ENCODE measurements around the gene ZSCAN2. TPM values are rescaled to one million over a fixed set of nuclear protein-coding genes. Genes with fewer than 3 reads are reported as not detected.

The ZSCAN2 gene
- total and polyA plus RNA-seq, 2 of the 8 experiments (the other 6 are each of a cell fraction or from before 2014, with no cell fraction given): 23.6 to 52.4 TPM

DNA sequence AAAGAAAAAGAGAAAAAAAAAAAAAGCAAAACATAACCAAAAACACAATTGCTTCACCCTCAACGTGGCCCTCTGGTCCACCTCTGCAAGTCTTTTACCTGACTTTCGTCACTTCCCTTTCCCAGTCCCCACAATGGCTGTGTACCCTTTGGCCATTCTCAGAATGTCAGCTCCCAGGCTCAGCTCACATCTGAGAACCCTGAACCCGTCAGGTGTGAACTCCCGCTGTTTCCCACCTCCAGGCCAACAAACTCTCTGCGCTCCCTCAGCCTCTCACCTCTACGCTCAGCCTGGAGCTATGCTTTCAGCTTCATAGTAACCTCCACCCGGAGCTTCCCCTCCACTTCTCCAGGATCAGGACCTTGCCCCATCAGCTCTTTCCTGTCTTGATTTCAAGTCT lies 23.6 kb downstream of the ZSCAN2 start:
- Histone ChIP-seq H3K4me2 (ENCODE audit: insufficient read depth in 1 of 2, low read depth in 2 of 2, low read length in 2 of 2) (no peak overlapping the region), H2AK5ac (ENCODE audit: low read depth, low read length) (no peak overlapping the region), H3K9me3 (ENCODE audit: insufficient read depth in 2 of 2, low read depth in 1 of 2, low read length in 1 of 2) (peaks cover 31 to 32% of the 10 kb centered on the region in 2 experiments), H3K4ac (replicated peaks; ENCODE audit: insufficient read length, low read depth, low read length) (no peak overlapping the region), H3K4me1 (replicated peaks in 1 of 4; ENCODE audit: control insufficient read depth in 3 of 4, insufficient read depth in 4 of 4, low read length in 3 of 4) (no peaks in the 10 kb centered on the region), H3K56ac (replicated peaks; ENCODE audit: insufficient read length, low read depth, low read length) (no peak overlapping the region), H3K9ac (replicated peaks in 1 of 4; ENCODE audit: extremely low read depth in 1 of 4, low read depth in 3 of 4, low read length in 3 of 4) (no peak overlapping the region), H3K79me2 (ENCODE audit: control insufficient read depth in 1 of 2, insufficient read depth in 2 of 2, low read length in 2 of 2) (peaks cover 0 to 14% of the 10 kb centered on the region in 2 experiments; a peak in 2 of 4 replicates), H3K27ac (ENCODE audit: low read depth, low read length) (no peak overlapping the region), H4K5ac (ENCODE audit: insufficient read length, low read depth, low read length) (no peak overlapping the region), H3K23ac (ENCODE audit: insufficient read length) (no peak overlapping the region), H2BK120ac (replicated peaks; ENCODE audit: low read depth, low read length) (no peak overlapping the region), H2BK12ac (ENCODE audit: low read depth, low read length) (no peak overlapping the region), H2BK20ac (ENCODE audit: low read length) (no peak overlapping the region), H3K18ac (ENCODE audit: extremely low read depth, low read length) (no peak overlapping the region), H3K23me2 (ENCODE audit: low read depth, low read length) (no peaks in the 10 kb centered on the region), H3K27me3 (replicated peaks in 1 of 4; ENCODE audit: control insufficient read depth in 3 of 4, extremely low read depth in 1 of 4, insufficient read depth in 3 of 4, low read length in 3 of 4) (no peaks in the 10 kb centered on the region; a peak in 1 of 7 replicates), H4K8ac (ENCODE audit: extremely low read depth, insufficient read depth, low read length) (no peak overlapping the region), H3K79me1 (ENCODE audit: low read depth, low read length) (peaks cover 2% of the 10 kb centered on the region), H4K20me1 (replicated peaks in 1 of 2; ENCODE audit: control insufficient read depth in 1 of 2, insufficient read depth in 2 of 2, low read length in 2 of 2) (peaks cover 0 to 5% of the 10 kb centered on the region in 2 experiments), H3K36me3 (ENCODE audit: control insufficient read depth in 2 of 4, insufficient read depth in 4 of 4, low read length in 3 of 4) (peaks cover 22 to 38% (median 24%) of the 10 kb centered on the region in 4 experiments), H3K14ac (ENCODE audit: insufficient read length) (no peak overlapping the region), H4K91ac (replicated peaks; ENCODE audit: insufficient read length, low read length) (no peak overlapping the region), H3K4me3 (ENCODE audit: extremely low read depth in 1 of 4, insufficient read depth in 2 of 4, low read depth in 3 of 4, low read length in 4 of 4) (no peak overlapping the region), H2BK15ac (ENCODE audit: low read length) (no peak overlapping the region), H2BK5ac (ENCODE audit: low read depth, low read length) (0 out of 2 replicates have a peak overlapping the region, but pooled peaks have one; percentile 52), H2AFZ (ENCODE audit: low read length) (no peak overlapping the region)
- POLR2A ChIA-PET (ENCODE audit: partially characterized antibody): interaction anchor here (0.6 to 6.1 kb wide), 8 partner anchors 8 to 26 kb away, joined by 3 to 37 read pairs (median 10); partner anchors contain the start of gene ZSCAN2
- CTCF ChIA-PET (ENCODE audit: partially characterized antibody): interaction anchor here (0.9 to 6.2 kb wide), 7 partner anchors 8 to 53 kb away, joined by 3 to 51 read pairs (median 10); partner anchors contain the start of gene ZSCAN2
- FAIRE-seq (no peak), DNase-seq (ENCODE audit: low read depth in 1 of 2, low spot score in 2 of 2) (no peak)
- WGBS, 2 experiments (ENCODE audit: extremely low coverage in 1 of 2, insufficient coverage in 1 of 2, insufficient read length in 1 of 2, insufficient replicate concordance in 2 of 2, low coverage in 1 of 2, low lambda C conversion rate in 2 of 2, missing lambda C conversion rate in 1 of 2): 94% methylated on average over 6 of the region's 7 CpGs; no CpG with 5 or more reads in 1 of the 2 experiments
- no peak for TF ChIP-seq ZNF274 (IDR thresholded peaks at IDR 0.05; ENCODE audit: borderline replicate concordance, extremely low read depth, low read length)
- no peak for TF ChIP-seq KDM5A (IDR thresholded peaks at IDR 0.05; ENCODE audit: low read length)
- TF ChIP-seq HDAC6 (IDR thresholded peaks at IDR 0.05; ENCODE audit: low read depth, low read length): no peak
- no peak for TF ChIP-seq RFX5 (IDR thresholded peaks at IDR 0.05; ENCODE audit: borderline replicate concordance, low read depth, low read length)

All from H1 (cell line).